ENCODE results near the gene ANKRD44. TPM values are rescaled to one million over a fixed set of nuclear protein-coding genes. Genes with fewer than 3 reads are reported as not detected.

ANKRD44 gene
- total and polyA plus RNA-seq, 4 experiments from 2014 or later = 51.5 to 248 (median 158) TPM

DNA sequence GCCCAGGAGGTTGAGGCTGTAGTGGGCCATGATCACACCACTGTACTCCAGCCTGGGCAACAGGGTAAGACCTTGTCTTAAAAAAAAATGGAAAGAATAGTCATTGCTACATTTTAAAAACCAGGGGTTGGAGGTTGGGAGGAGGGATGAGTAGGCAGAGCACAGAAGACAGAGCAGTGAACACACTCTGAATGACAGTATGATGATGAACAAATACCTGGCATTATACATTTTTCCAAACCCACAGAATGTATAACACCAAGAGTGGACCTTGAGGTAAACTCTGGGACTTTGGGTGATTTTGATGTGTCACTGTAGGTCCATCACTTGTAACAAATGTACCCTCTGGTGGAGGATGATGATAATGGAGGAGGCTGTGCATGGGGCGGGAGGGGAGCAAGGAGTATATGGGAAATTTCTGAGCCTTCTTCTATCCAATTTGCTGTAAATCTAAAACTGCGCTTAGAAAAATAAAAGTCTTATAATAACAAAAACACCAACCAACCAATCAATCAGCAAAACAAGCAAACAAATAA lies 272.6 kb downstream of the ANKRD44 start:
- Histone ChIP-seq H3K4me1 (ENCODE audit: insufficient read depth, low read length) (peaks cover 18% of the 10 kb centered on the region), H3K4me3 (ENCODE audit: low read length in 2 of 2) (no peak overlapping the region), H3K36me3 (ENCODE audit: insufficient read depth, low read length) (peaks cover 15% of the 10 kb centered on the region), H3K27ac (ENCODE audit: low read depth, low read length) (no peak overlapping the region), H3K27me3 (ENCODE audit: insufficient read depth, low read length) (no peaks in the 10 kb centered on the region), H3K9me3 (ENCODE audit: control insufficient read depth in 1 of 2, low read length in 2 of 2) (no peaks in the 10 kb centered on the region)
- no peak for DNase-seq
- intact Hi-C loops (cut with micrococcal nuclease) = no loop called here
- Mint-ChIP-seq H3K36me3 (peaks cover 60 to 80% of the 10 kb centered on the region in 2 donors), H3K4me3 (no peak overlapping the region), H3K9me3 (no peaks in the 10 kb centered on the region), H3K27ac (peak overlapping the region in 5 of 7 donors; percentile 47 to 64 (median 50)), H3K27me3 (no peaks in the 10 kb centered on the region), H3K4me1 (peaks cover 28 to 58% (median 42%) of the 10 kb centered on the region in 4 donors)
- CTCF ChIA-PET (ENCODE audit: partially characterized antibody) = no interaction called here
- POLR2A ChIA-PET (ENCODE audit: partially characterized antibody) = no interaction called here

DNA sequence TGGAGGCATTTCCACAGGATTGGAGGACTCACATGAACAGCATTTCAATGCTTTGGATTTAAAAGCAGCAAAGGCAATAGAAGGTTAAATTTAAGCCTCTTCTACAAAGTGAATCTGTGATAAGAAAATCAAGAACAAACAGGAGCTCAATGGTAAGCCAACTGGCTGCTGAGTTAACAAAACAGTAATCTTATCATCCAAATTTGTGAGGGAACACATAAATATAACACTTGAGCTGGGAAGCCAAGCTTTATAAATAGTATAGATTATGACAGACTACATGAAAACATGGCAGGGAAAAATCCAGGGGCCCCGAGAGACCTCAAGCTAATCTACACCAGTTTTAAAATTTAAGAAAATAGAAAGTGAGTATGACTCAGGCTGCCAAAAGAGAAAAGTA lies 275.6 kb downstream of the ANKRD44 start:
- Histone ChIP-seq H3K36me3 (ENCODE audit: insufficient read depth, low read length) (peaks cover 34% of the 10 kb centered on the region), H3K9me3 (ENCODE audit: control insufficient read depth in 1 of 2, low read length in 2 of 2) (no peaks in the 10 kb centered on the region), H3K27me3 (ENCODE audit: insufficient read depth, low read length) (no peaks in the 10 kb centered on the region), H3K27ac (ENCODE audit: low read depth, low read length) (no peak overlapping the region), H3K4me3 (ENCODE audit: low read length in 2 of 2) (no peak overlapping the region), H3K4me1 (ENCODE audit: insufficient read depth, low read length) (peaks cover 30% of the 10 kb centered on the region)
- H3K27ac Mint-ChIP-seq = peak overlapping the region in 6 of 7 donors; percentile 6 to 61 (median 26)
- peaks cover 35 to 65% (median 46%) of the 10 kb centered on the region in 4 donors for H3K4me1 Mint-ChIP-seq
- no peak for DNase-seq
- peaks cover 58 to 76% of the 10 kb centered on the region in 2 donors for H3K36me3 Mint-ChIP-seq
- intact Hi-C loops (cut with micrococcal nuclease) = no loop called here
- CTCF ChIA-PET (ENCODE audit: partially characterized antibody) = interaction anchor here (3.6 kb wide), 1 partner anchor 10 kb away, joined by 11 read pairs; no protein-coding TSS in a partner anchor
- POLR2A ChIA-PET (ENCODE audit: partially characterized antibody) = interaction anchor here (1.1 to 1.3 kb wide), 2 partner anchors 20 to 21 kb away, joined by 3 read pairs; no protein-coding TSS in a partner anchor
- H3K4me3 Mint-ChIP-seq = no peak overlapping the region
- H3K9me3 Mint-ChIP-seq = no peaks in the 10 kb centered on the region
- H3K27me3 Mint-ChIP-seq = no peaks in the 10 kb centered on the region

DNA sequence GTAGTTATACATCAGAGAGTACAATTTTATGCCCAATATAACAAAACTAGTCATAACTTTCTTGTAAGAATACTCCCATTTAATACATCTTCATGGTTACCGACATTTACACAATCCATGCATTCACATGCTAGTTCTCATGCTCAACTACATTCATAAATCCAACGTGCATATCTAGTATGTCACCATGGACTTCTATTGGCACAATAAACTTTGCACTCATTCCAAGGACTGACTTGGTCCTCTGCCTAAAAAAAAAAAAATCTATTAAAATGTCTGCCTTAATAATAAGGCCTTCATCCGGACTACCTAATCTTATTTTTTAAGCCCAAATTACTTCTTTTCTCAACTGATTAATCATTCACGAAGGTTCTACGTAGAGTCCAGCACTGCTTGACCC lies 276.3 kb downstream of the ANKRD44 start:
- DNase-seq = no peak
- peaks cover 61 to 76% of the 10 kb centered on the region in 2 donors for H3K36me3 Mint-ChIP-seq
- H3K27ac Mint-ChIP-seq = peak overlapping the region in 6 of 7 donors; percentile 23 to 75 (median 61)
- CTCF ChIA-PET (ENCODE audit: partially characterized antibody) = interaction anchor here (3.6 kb wide), 1 partner anchor 11 kb away, joined by 11 read pairs; no protein-coding TSS in a partner anchor
- H3K4me3 ChIP-seq (ENCODE audit: low read length in 2 of 2) = no peak overlapping the region
- H3K27me3 ChIP-seq (ENCODE audit: insufficient read depth, low read length) = no peaks in the 10 kb centered on the region
- peaks cover 41% of the 10 kb centered on the region for H3K36me3 ChIP-seq (ENCODE audit: insufficient read depth, low read length)
- H3K27ac ChIP-seq (ENCODE audit: low read depth, low read length) = no peak overlapping the region
- H3K9me3 Mint-ChIP-seq = no peaks in the 10 kb centered on the region
- H3K4me1 ChIP-seq (ENCODE audit: insufficient read depth, low read length) = peaks cover 30% of the 10 kb centered on the region
- no peak overlapping the region for H3K4me3 Mint-ChIP-seq
- H3K4me1 Mint-ChIP-seq = peaks cover 32 to 60% (median 43%) of the 10 kb centered on the region in 4 donors
- intact Hi-C loops (cut with micrococcal nuclease) = no loop called here
- H3K27me3 Mint-ChIP-seq = no peaks in the 10 kb centered on the region
- no peaks in the 10 kb centered on the region for H3K9me3 ChIP-seq (ENCODE audit: control insufficient read depth in 1 of 2, low read length in 2 of 2)
- POLR2A ChIA-PET (ENCODE audit: partially characterized antibody) = no interaction called here

DNA sequence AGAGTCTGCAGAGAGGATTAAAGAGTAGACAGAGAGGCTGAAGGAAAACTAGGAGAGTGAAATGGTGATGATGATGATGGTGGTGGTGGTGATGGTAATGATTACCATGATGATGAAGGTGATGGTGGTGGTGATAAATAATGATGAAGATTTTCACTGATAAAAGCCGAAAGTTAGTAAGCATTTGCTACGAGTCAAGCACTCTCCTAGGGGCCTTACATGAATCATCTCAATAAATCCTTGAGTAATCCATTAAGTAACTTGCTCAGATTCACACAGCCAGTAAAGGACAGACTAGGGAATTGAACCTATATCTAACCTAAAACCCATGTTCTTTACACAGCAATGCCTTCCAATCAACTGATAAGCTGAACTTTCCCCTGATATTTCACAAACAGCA lies 277.4 kb downstream of the ANKRD44 start:
- H3K27me3 ChIP-seq (ENCODE audit: insufficient read depth, low read length) = no peaks in the 10 kb centered on the region
- H3K4me3 ChIP-seq (ENCODE audit: low read length in 2 of 2) = no peak overlapping the region
- Mint-ChIP-seq H3K27me3 (no peaks in the 10 kb centered on the region), H3K4me3 (peak overlapping the region in 1 of 8 donors; percentile 27), H3K9me3 (no peaks in the 10 kb centered on the region), H3K36me3 (peaks cover 59 to 76% of the 10 kb centered on the region in 2 donors), H3K27ac (peak overlapping the region in 6 of 7 donors; percentile 23 to 68 (median 46)), H3K4me1 (peaks cover 31 to 56% (median 39%) of the 10 kb centered on the region in 4 donors)
- ChIA-PET POLR2A (ENCODE audit: partially characterized antibody) (interaction anchor here (0.7 to 0.9 kb wide), 2 partner anchors 50 to 290 kb away, joined by 3 read pairs; no protein-coding TSS in a partner anchor), CTCF (ENCODE audit: partially characterized antibody) (interaction anchor here (0.9 to 1.8 kb wide), 2 partner anchors 19 to 21 kb away, joined by 3 to 4 read pairs; no protein-coding TSS in a partner anchor)
- peaks cover 30% of the 10 kb centered on the region for H3K4me1 ChIP-seq (ENCODE audit: insufficient read depth, low read length)
- peaks cover 44% of the 10 kb centered on the region for H3K36me3 ChIP-seq (ENCODE audit: insufficient read depth, low read length)
- DNase-seq = no peak
- no peak overlapping the region for H3K27ac ChIP-seq (ENCODE audit: low read depth, low read length)
- intact Hi-C loops (cut with micrococcal nuclease) = no loop called here
- no peaks in the 10 kb centered on the region for H3K9me3 ChIP-seq (ENCODE audit: control insufficient read depth in 1 of 2, low read length in 2 of 2)

DNA sequence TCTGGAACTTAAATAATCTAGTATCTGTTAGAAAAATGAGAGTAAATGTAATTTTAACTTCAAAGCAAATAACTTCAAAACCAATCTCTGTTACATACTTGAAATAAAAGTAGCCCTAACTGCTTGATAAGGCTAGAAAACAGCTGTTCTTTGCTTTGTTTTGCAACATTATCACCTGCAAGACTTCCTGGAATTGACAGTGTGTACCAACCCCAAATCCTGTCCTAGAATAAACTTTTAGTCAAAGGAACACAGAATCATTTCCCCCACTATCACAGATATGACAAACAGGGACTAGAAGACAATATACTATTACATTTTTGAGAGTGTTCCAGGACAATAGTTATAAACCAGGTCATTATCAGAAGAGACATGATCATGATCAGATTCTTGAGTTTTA lies 278.8 kb downstream of the ANKRD44 start:
- Histone ChIP-seq H3K27ac (ENCODE audit: low read depth, low read length) (no peak overlapping the region), H3K4me1 (ENCODE audit: insufficient read depth, low read length) (peaks cover 30% of the 10 kb centered on the region), H3K27me3 (ENCODE audit: insufficient read depth, low read length) (no peaks in the 10 kb centered on the region), H3K9me3 (ENCODE audit: control insufficient read depth in 1 of 2, low read length in 2 of 2) (no peaks in the 10 kb centered on the region), H3K4me3 (ENCODE audit: low read length in 2 of 2) (no peak overlapping the region), H3K36me3 (ENCODE audit: insufficient read depth, low read length) (peaks cover 40% of the 10 kb centered on the region)
- Mint-ChIP-seq H3K9me3 (no peaks in the 10 kb centered on the region), H3K36me3 (peaks cover 61 to 74% of the 10 kb centered on the region in 2 donors), H3K4me1 (peaks cover 25 to 57% (median 35%) of the 10 kb centered on the region in 4 donors), H3K27me3 (no peaks in the 10 kb centered on the region), H3K4me3 (peak overlapping the region in 4 of 8 donors; percentile 11 to 51 (median 28)), H3K27ac (peak overlapping the region in 6 of 7 donors; percentile 10 to 88 (median 46))
- no peak for DNase-seq
- intact Hi-C loops (cut with micrococcal nuclease) = no loop called here
- POLR2A ChIA-PET (ENCODE audit: partially characterized antibody) = no interaction called here
- CTCF ChIA-PET (ENCODE audit: partially characterized antibody) = no interaction called here

DNA sequence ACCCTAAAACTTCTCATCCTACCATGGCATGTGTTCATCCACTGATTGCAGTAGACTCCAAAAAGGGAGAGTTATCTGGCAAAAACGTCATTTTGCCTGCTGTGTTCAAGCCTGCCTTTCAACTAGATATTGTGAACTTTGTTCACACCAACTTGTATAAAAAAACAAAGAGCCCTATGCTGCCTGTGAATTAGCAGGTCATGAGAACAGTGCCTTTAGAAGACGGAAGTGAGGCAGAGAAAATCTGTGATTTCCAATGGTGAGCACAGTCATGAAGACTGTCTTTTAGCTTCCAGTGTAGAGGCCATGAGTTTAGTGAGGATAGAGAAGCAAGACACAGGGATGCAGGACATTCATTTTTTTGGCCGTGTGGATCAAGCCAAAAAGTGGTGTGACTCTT lies 280.5 kb downstream of the ANKRD44 start:
- DNase-seq = no peak
- CTCF ChIA-PET (ENCODE audit: partially characterized antibody) = no interaction called here
- Mint-ChIP-seq H3K36me3 (peaks cover 64 to 75% of the 10 kb centered on the region in 2 donors), H3K4me1 (peaks cover 31 to 44% (median 33%) of the 10 kb centered on the region in 4 donors), H3K27ac (peak overlapping the region in 6 of 7 donors; percentile 0 to 77 (median 48)), H3K4me3 (no peak overlapping the region), H3K9me3 (no peaks in the 10 kb centered on the region), H3K27me3 (no peaks in the 10 kb centered on the region)
- peaks cover 45% of the 10 kb centered on the region for H3K36me3 ChIP-seq (ENCODE audit: insufficient read depth, low read length)
- H3K4me1 ChIP-seq (ENCODE audit: insufficient read depth, low read length) = peaks cover 27% of the 10 kb centered on the region
- POLR2A ChIA-PET (ENCODE audit: partially characterized antibody) = interaction anchor here (0.9 kb wide), 1 partner anchor 89 kb away, joined by 3 read pairs; no protein-coding TSS in a partner anchor
- H3K4me3 ChIP-seq (ENCODE audit: low read length in 2 of 2) = no peak overlapping the region
- H3K9me3 ChIP-seq (ENCODE audit: control insufficient read depth in 1 of 2, low read length in 2 of 2) = no peaks in the 10 kb centered on the region
- no peak overlapping the region for H3K27ac ChIP-seq (ENCODE audit: low read depth, low read length)
- no peaks in the 10 kb centered on the region for H3K27me3 ChIP-seq (ENCODE audit: insufficient read depth, low read length)
- intact Hi-C loops (cut with micrococcal nuclease) = no loop called here

DNA sequence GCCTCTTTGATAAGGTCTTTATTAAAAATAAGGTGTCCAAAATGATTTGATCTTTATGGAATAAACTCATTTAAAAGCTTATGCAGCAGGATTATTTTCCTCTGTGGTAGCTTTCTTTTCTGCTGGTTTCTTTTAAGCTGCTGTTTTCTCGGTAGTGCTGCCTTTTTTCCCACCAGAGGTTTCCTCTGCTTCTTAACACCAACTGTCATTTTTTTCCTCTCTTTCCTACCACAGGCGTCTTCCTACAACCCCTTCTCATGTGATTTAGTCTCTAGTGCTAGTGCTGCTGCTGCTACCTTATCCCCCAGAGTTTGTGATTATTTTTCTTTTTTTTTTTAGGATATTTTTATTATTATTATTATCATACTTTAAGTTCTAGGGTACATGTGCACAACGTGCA lies 281.9 kb downstream of the ANKRD44 start:
- H3K4me3 Mint-ChIP-seq = no peak overlapping the region
- ChIA-PET POLR2A (ENCODE audit: partially characterized antibody) (no interaction called here), CTCF (ENCODE audit: partially characterized antibody) (interaction anchor here (0.8 to 2.3 kb wide), 5 partner anchors 9 to 86 kb away, joined by 3 to 8 read pairs (median 3); no protein-coding TSS in a partner anchor)

More for the DNA sequence above, 281.9 kb downstream of the ANKRD44 start:
- H3K4me3 ChIP-seq (ENCODE audit: low read length in 2 of 2) = no peak overlapping the region
- H3K27ac Mint-ChIP-seq = peak overlapping the region in 6 of 7 donors; percentile 8 to 86 (median 60)
- peaks cover 60% of the 10 kb centered on the region for H3K36me3 ChIP-seq (ENCODE audit: insufficient read depth, low read length)
- H3K27me3 Mint-ChIP-seq = no peaks in the 10 kb centered on the region
- H3K27ac ChIP-seq (ENCODE audit: low read depth, low read length) = no peak overlapping the region
- no peaks in the 10 kb centered on the region for H3K27me3 ChIP-seq (ENCODE audit: insufficient read depth, low read length)
- H3K9me3 Mint-ChIP-seq = no peaks in the 10 kb centered on the region
- no peak for DNase-seq
- H3K4me1 Mint-ChIP-seq = peaks cover 18 to 30% (median 27%) of the 10 kb centered on the region in 4 donors
- H3K9me3 ChIP-seq (ENCODE audit: control insufficient read depth in 1 of 2, low read length in 2 of 2) = no peaks in the 10 kb centered on the region
- H3K4me1 ChIP-seq (ENCODE audit: insufficient read depth, low read length) = peaks cover 19% of the 10 kb centered on the region
- H3K36me3 Mint-ChIP-seq = peaks cover 73 to 75% of the 10 kb centered on the region in 2 donors
- intact Hi-C loops (cut with micrococcal nuclease) = no loop called here

Data from CD4-positive, alpha-beta memory T cell (primary cell).